Activated naive CD8-positive, alpha-beta T cell treated with anti-CD3 and anti-CD28 coated beads, Interleukin-2, amount 10 ng/mL, durations not matched to agents 7 days and 5 days (primary cell): ENCODE data around the gene USP22. TPM values are rescaled to one million over a fixed set of nuclear protein-coding genes. Genes with fewer than 3 reads are reported as not detected.

ENCODE experiments used
- ATAC-seq: fragments of 150-1000 bp; cut with Tn5 transposase; one replicate; pipeline ENCODE4 v1.10.0; 2021; ENCODE audit warnings: low read depth, moderate library complexity
- POLR2A ChIA-PET: fragments of 350-600 bp; sonication (Branson Sonifier 250); formaldehyde crosslinking; loops from one replicate; lab custom pipeline; 2021; ENCODE audit warnings: antibody characterized with exemption; lab: Charles Lee
- DNase-seq: peaks from one replicate; pipeline ENCODE4 v3.0.0; 2021
- H3K27ac Mint-ChIP-seq: one replicate; pipeline ENCODE4 v1.8.0; 2022; ENCODE audit warnings: mild to moderate bottlenecking, mixed read lengths
- H3K27me3 Mint-ChIP-seq: one replicate; pipeline ENCODE4 v1.8.0; 2022; ENCODE audit warnings: mild to moderate bottlenecking, moderate library complexity, mixed read lengths
- H3K36me3 Mint-ChIP-seq: one replicate; pipeline ENCODE4 v1.8.0; 2021; ENCODE audit warnings: mild to moderate bottlenecking, mixed read lengths
- H3K4me1 Mint-ChIP-seq: one replicate; pipeline ENCODE4 v1.8.0; 2021; ENCODE audit warnings: mixed read lengths
- H3K4me3 Mint-ChIP-seq: one replicate; pipeline ENCODE4 v1.8.0; 2022; ENCODE audit warnings: mild to moderate bottlenecking, moderate library complexity, mixed read lengths
- H3K9me3 Mint-ChIP-seq: one replicate; pipeline ENCODE4 v1.8.0; 2021; ENCODE audit warnings: mixed read lengths
- total RNA-seq, 2 experiments: library from RNA; stranded (reverse); gene quantifications; one replicate each; pipeline ENCODE4 v1.2.3, GENCODE V29; 2021

USP22 gene
- total RNA-seq, 2 experiments from 2014 or later, result 138 to 146 TPM

- H3K4me1 Mint-ChIP-seq, result peaks cover 4% of the 10 kb centered on the region
- H3K27ac Mint-ChIP-seq, result no peak overlapping the region
- H3K4me3 Mint-ChIP-seq, result no peak overlapping the region
- peaks cover 34% of the 10 kb centered on the region for H3K36me3 Mint-ChIP-seq
- ATAC-seq (no peak), DNase-seq (no peak)
- POLR2A ChIA-PET, result interaction anchor here (1.2 kb wide), 1 partner anchor 12 kb away, joined by 3 read pairs; no protein-coding TSS in a partner anchor
- no peaks in the 10 kb centered on the region for H3K27me3 Mint-ChIP-seq
- no peaks in the 10 kb centered on the region for H3K9me3 Mint-ChIP-seq
Measured at GRCh38 chr17:21010705-21011596, 31.9 kb downstream of the USP22 start.

GRCh38 chr17:21008992-21009671, 33.7 kb downstream of the USP22 start:
- H3K36me3 Mint-ChIP-seq, result peaks cover 32% of the 10 kb centered on the region

DNA sequence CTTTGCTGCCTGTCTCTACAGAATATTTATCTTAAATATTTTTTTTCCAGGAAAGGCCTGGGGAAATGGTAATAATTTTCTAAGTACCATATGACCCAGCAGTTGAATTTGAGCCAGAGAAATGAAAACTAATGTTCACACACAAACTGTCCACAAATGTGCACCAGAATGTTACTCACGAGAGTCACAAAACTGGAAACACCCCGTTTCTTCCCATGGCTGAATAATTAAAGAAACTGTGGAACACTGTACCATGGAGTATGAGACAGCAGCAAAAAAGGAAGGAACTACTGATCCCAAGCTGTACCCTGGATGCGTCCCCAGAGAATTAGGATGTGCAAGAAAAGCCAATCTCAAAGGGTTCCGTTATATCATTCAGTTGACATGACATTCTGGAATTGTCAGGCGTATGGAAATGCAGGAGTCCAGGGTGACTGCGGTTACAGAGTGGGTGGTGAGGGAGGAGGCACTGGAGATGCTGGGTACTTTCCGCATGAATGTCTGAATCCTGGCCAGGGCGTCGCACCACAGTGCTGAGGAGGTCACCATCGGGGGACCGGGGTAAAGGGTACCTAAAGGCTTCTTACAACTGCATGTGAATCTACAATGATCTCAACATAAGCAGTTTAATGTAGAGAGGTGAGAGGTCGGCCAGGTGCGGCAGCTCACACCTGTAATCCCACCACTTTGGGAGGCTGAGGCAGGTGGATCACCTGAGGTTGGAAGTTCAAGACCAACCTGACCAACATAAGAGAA, 34.5 kb downstream of the USP22 start:
- POLR2A ChIA-PET, result no interaction called here
- Mint-ChIP-seq H3K27me3 (no peaks in the 10 kb centered on the region), H3K4me1 (peaks cover 3% of the 10 kb centered on the region), H3K27ac (no peak overlapping the region), H3K36me3 (peaks cover 32% of the 10 kb centered on the region), H3K4me3 (no peak overlapping the region), H3K9me3 (no peaks in the 10 kb centered on the region)
- ATAC-seq (no peak), DNase-seq (no peak)

More at GRCh38 chr17:21008992-21009671, 33.7 kb downstream of the USP22 start:
- Mint-ChIP-seq H3K4me1 (peaks cover 2% of the 10 kb centered on the region), H3K27me3 (no peaks in the 10 kb centered on the region), H3K4me3 (no peak overlapping the region), H3K9me3 (no peaks in the 10 kb centered on the region), H3K27ac (no peak overlapping the region)
- no peak for ATAC-seq
- no peak for DNase-seq
- POLR2A ChIA-PET, result no interaction called here

DNA sequence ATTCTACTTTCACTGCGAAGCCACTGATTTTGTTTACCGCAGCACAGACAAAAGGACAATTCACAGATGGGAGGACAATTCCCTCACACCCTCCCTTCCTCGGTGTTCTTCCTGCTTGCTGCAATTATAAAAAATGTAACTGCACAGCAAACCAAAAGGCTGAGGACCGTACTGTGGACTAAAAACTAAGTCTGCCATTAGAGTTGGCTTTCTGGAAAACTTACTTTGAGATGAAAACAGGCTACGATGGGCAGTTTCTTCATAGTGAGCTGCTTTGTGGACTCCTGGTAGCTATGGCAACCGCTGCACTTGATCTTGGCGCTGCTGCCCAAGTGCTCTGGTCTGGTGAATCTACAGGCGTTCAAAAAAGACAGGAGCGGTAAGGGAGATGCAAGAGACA, 35.2 kb downstream of the USP22 start:
- POLR2A ChIA-PET, result no interaction called here
- no peaks in the 10 kb centered on the region for H3K9me3 Mint-ChIP-seq
- H3K36me3 Mint-ChIP-seq, result peaks cover 30% of the 10 kb centered on the region
- H3K4me1 Mint-ChIP-seq, result peaks cover 5% of the 10 kb centered on the region
- H3K27me3 Mint-ChIP-seq, result no peaks in the 10 kb centered on the region
- no peak overlapping the region for H3K27ac Mint-ChIP-seq
- H3K4me3 Mint-ChIP-seq, result no peak overlapping the region
- DNase-seq (no peak), ATAC-seq (no peak)

DNA sequence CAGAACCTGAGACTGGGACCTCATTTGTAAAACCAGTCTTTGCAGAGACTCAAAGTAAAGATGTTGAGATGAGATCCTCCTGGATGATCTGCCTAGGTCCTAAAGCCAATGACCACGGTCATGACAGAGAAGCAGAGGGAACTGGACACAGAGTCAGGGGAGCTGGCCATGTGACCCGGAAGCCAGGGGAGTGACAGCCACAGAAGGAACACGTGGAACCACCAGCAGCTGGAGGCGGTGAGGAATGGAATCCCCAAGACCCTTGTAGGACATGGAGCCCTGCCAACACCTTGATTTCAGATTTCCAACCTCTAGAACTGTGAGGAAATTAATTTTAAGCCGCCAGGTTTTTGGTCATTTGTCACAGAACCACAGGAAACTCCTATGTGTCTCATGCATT, 37.0 kb downstream of the USP22 start:
- Mint-ChIP-seq H3K4me3 (no peak overlapping the region), H3K36me3 (peaks cover 33% of the 10 kb centered on the region), H3K27ac (no peak overlapping the region), H3K4me1 (peaks cover 15% of the 10 kb centered on the region), H3K27me3 (no peaks in the 10 kb centered on the region), H3K9me3 (no peaks in the 10 kb centered on the region)
- DNase-seq, result no peak
- POLR2A ChIA-PET, result no interaction called here
- ATAC-seq, result no peak

DNA sequence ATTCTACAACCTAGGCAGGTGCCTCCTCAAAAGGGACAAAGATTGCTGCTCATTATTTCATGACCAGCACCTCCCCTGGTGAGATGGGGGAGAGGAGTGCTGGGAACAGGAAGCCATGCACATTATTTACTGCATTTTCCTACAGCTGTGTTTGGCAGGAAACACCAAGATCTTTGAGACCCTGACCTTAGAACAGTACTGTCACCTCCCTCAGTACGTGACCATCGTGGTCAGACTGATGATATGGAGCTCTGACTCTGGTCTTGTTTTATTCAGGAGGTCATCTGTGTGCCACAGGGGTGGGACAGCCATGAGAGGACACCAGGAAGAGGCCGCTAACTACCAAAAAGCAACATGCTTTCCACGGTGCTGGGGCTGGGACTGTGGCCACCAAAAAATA, 37.4 kb downstream of the USP22 start:
- Mint-ChIP-seq H3K27ac (no peak overlapping the region), H3K9me3 (no peaks in the 10 kb centered on the region), H3K36me3 (peaks cover 30% of the 10 kb centered on the region), H3K4me3 (no peak overlapping the region), H3K4me1 (peaks cover 18% of the 10 kb centered on the region), H3K27me3 (no peaks in the 10 kb centered on the region)
- POLR2A ChIA-PET, result no interaction called here
- ATAC-seq (no peak), DNase-seq (no peak)

DNA sequence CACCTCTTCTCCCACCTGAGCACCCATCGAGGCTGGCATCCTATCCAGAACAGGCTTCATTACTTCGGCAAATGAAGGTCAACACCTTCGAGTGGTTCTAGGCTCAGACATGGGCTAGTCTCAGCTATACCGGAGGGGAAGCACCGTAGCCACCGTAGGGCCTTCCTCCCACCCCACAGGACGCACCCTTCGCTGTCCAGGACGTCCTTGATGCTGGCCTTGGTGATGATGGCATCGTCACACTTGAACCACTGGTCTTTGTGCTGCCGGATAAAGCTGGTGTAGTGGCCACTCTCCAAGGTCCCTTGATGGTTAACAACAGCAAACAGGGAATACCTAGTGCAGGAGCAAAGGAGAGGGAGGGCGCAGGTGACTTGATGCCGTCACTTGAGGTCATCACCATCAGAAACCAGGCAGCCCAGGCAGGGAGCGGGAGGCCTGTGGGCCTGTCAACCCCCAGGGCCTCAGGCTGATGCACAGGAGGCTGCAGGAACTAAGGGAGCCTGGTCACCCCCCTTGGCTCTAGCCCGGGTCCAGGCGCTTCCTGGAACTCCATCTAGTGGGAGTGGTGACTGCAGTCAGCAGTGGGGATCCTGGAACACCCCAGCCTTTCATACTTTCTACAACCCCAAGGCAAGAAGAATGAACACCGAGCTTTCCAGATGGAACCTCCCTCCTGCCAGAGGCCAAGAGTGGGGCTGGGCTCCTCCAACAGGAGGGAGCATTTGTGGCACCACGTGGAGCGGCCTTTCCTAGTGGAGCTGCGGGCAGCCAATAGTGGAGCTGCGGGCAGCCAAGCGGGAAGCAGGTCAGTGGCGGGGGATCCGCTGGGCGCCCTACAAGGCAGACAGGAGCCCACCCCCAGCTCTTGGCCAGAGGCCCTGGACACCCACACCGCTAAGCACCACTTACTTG, 38.5 kb downstream of the USP22 start:
- no peak for ATAC-seq
- no peaks in the 10 kb centered on the region for H3K9me3 Mint-ChIP-seq
- no peak overlapping the region for H3K27ac Mint-ChIP-seq
- H3K4me3 Mint-ChIP-seq, result no peak overlapping the region
- H3K36me3 Mint-ChIP-seq, result peaks cover 30% of the 10 kb centered on the region
- POLR2A ChIA-PET, result no interaction called here
- DNase-seq, result no peak
- no peaks in the 10 kb centered on the region for H3K27me3 Mint-ChIP-seq
- peaks cover 23% of the 10 kb centered on the region for H3K4me1 Mint-ChIP-seq

GRCh38 chr17:21003007-21003621, 39.7 kb downstream of the USP22 start:
- H3K4me3 Mint-ChIP-seq, result no peak overlapping the region
- DNase-seq (no peak), ATAC-seq (no peak)
- no peaks in the 10 kb centered on the region for H3K27me3 Mint-ChIP-seq
- H3K4me1 Mint-ChIP-seq, result peaks cover 32% of the 10 kb centered on the region
- H3K36me3 Mint-ChIP-seq, result peaks cover 22% of the 10 kb centered on the region
- H3K27ac Mint-ChIP-seq, result no peak overlapping the region
- POLR2A ChIA-PET, result no interaction called here
- H3K9me3 Mint-ChIP-seq, result no peaks in the 10 kb centered on the region

GRCh38 chr17:21002309-21003006, 40.4 kb downstream of the USP22 start:
- POLR2A ChIA-PET, result no interaction called here
- H3K9me3 Mint-ChIP-seq, result no peaks in the 10 kb centered on the region
- peaks cover 32% of the 10 kb centered on the region for H3K4me1 Mint-ChIP-seq
- no peak for DNase-seq
- ATAC-seq, result no peak
- H3K27me3 Mint-ChIP-seq, result no peaks in the 10 kb centered on the region
- peaks cover 19% of the 10 kb centered on the region for H3K36me3 Mint-ChIP-seq
- H3K27ac Mint-ChIP-seq, result no peak overlapping the region
- no peak overlapping the region for H3K4me3 Mint-ChIP-seq

DNA sequence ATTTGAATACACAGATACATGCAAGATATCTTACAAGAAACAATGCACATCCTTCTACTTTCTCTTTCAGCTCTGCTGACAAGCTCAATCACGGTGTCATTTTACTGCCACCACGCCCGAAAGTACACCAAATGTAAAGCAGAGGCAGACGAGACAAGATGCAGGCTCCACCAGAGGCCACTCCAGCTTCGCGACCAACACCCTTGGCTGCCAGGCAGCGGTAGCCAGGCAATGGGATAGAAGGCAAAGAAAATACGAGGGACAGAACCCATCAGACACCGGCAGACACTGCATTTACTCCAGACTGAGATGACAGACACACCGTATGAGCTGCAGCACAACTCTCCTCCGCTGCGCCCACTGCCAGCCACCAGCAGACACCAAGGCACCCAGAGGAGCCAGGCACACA, 41.0 kb downstream of the USP22 start:
- DNase-seq, result no peak
- POLR2A ChIA-PET, result no interaction called here
- no peaks in the 10 kb centered on the region for H3K9me3 Mint-ChIP-seq
- no peaks in the 10 kb centered on the region for H3K27me3 Mint-ChIP-seq
- H3K4me3 Mint-ChIP-seq, result no peak overlapping the region
- no peak for ATAC-seq
- H3K27ac Mint-ChIP-seq, result peak overlapping the region; percentile 58
- peaks cover 17% of the 10 kb centered on the region for H3K36me3 Mint-ChIP-seq
- peaks cover 30% of the 10 kb centered on the region for H3K4me1 Mint-ChIP-seq

- no peak overlapping the region for H3K4me3 Mint-ChIP-seq
- H3K9me3 Mint-ChIP-seq, result no peaks in the 10 kb centered on the region
- peak; percentile 32 for ATAC-seq
- H3K27ac Mint-ChIP-seq, result peak overlapping the region; percentile 58
- peaks cover 12% of the 10 kb centered on the region for H3K36me3 Mint-ChIP-seq
- no peak for DNase-seq
- peaks cover 30% of the 10 kb centered on the region for H3K4me1 Mint-ChIP-seq
- H3K27me3 Mint-ChIP-seq, result no peaks in the 10 kb centered on the region
- POLR2A ChIA-PET, result no interaction called here
Measured at GRCh38 chr17:21001111-21001812, 41.5 kb downstream of the USP22 start.
